LNCAP (cell line): ENCODE measurements around the gene GRM7.

Experiments used
- TF ChIP-seq, protein P1 (sequence below): fragments of 450-650 bp; IDR thresholded peaks from 2 replicates; pipeline ENCODE4 v1.5.1; 2017; ENCODE audit warnings: mild to moderate bottlenecking

Gene GRM7

DNA sequence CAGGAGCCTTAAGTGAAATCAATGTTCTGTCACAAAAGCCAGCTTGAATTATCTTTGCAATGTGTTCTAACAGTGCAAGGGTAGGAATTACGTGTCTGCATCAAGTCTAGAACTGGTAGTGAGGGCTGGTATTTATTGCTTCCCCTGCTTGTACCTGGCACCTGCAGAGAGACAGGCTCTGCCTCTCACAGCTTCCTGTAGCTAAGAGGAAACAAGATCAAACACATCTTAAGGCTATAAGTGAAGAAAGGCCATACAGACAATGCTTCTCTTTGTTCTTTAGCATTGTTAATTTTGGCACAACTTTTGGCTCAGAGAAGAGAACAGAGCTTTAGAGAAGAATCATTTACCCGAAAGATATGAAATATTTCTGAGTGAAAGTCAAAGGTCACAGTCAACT lies 479.9 kb downstream of the GRM7 start:
- TF ChIP-seq, protein P1, sequence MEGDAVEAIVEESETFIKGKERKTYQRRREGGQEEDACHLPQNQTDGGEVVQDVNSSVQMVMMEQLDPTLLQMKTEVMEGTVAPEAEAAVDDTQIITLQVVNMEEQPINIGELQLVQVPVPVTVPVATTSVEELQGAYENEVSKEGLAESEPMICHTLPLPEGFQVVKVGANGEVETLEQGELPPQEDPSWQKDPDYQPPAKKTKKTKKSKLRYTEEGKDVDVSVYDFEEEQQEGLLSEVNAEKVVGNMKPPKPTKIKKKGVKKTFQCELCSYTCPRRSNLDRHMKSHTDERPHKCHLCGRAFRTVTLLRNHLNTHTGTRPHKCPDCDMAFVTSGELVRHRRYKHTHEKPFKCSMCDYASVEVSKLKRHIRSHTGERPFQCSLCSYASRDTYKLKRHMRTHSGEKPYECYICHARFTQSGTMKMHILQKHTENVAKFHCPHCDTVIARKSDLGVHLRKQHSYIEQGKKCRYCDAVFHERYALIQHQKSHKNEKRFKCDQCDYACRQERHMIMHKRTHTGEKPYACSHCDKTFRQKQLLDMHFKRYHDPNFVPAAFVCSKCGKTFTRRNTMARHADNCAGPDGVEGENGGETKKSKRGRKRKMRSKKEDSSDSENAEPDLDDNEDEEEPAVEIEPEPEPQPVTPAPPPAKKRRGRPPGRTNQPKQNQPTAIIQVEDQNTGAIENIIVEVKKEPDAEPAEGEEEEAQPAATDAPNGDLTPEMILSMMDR = no peak

DNA sequence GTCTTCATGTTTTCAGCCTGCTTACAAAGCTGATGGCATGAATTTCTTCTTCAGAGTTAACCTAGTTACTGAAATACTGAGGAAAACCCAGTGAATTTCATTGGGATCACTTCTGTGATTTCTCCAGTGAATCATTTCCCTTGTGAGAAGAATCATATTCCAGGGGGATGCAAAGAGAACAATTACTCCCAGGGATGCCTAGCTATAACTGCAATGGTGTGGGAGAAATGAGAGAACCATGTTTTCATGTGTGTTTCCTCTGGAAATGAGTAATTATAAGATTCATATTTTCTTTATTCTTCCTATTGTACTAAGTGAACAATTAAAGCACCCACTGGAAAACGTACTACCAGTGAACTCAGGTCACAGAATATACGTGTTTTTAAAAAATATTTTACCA lies 485.4 kb downstream of the GRM7 start:
- TF ChIP-seq, protein P1 = no peak

DNA sequence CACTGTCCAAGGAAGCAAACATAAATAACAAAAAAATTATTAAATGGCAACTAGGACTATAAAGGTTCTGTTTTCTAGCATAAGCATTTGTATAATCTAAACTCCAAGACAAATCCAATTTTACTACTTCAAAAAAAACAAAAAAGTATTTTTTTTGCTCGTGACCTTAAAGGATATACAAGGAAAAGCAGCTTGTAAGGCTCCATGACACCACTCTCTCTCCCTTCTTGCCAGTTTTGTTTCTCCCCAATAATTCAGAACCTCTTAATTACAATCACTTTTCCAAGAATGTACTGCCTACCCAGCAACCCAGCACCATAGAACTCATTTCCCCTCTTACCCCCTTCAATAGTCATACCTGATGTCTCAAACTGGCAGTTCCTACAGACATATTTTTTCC lies 496.2 kb downstream of the GRM7 start:
- TF ChIP-seq, protein P1 = no peak

DNA sequence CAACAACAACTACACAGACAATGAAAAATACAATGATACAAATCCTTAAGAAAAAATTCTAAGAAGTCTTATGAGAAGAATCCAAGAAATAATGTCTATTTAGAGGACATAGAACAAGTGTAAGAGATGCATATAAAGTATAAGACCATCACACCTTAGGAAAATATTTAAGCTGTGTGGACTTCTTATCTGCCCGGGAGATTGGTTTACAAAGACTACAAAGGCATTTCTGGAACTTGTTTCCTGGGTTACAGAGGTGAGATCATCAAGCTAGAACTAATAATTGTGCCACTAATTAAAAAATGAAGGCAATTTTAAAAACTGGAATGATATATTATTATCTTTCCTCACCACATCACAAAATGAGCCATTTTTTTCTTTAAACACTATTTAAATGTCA lies 507.1 kb downstream of the GRM7 start:
- TF ChIP-seq, protein P1 = no peak

DNA sequence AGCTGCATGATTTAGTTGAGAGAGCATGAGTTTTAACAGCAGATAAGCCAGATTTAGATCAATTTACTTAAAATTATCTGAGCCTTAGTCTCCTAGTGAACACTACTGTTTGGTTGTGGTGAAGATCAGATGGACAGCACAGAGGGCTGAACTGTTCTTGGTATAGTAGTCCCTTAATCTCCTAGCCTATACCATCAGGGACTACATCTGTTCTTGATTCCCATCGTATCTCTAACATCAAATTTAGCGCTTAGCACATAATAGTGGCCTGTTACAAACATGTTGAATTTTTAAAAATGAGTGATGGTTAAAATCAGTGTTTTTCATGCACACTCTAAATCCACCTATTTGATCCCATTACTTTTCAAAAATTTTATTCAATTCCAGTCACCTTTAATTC lies 507.7 kb downstream of the GRM7 start:
- TF ChIP-seq, protein P1 = no peak

DNA sequence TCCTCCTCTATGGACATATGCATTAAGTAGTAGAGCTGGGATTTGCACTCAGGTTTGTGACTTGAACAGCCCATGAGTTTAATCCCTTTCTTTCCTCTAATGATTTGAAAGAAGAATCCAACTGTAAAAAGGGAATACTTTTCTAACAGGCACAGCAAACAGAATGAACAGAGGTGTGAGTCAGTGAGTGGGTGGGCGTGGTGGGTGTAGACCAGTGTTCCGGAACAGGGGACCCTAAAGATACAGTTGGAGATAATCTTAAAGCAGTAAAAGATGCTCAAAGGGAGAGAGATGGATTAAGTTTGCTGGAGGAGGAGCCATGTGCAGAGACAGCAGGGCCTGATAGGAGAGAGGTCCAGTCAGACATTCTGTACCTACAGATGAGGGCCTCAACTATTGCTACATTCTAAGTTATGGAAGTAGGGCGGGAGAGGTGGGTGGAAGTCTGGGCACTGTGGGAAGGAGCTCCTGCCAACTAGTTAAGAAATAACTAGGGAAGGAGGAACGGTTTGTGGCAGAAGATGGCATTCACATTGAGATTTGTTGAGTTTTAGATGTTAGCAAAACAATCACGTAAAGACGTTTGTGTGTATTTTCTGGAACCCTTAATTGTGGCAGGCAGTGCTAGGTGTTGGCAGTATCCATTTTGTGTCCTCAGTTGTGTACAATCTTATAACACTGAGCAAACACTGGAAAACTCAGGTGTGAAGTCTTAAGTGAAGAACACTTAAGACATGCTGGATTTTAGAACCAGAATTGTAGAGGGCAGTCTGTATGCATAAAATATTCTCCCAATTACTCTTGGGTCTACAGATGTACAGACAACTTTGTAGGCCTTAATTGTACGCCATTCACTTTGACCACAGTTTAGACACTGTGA lies 511.0 kb downstream of the GRM7 start:
- TF ChIP-seq, protein P1 = no peak

DNA sequence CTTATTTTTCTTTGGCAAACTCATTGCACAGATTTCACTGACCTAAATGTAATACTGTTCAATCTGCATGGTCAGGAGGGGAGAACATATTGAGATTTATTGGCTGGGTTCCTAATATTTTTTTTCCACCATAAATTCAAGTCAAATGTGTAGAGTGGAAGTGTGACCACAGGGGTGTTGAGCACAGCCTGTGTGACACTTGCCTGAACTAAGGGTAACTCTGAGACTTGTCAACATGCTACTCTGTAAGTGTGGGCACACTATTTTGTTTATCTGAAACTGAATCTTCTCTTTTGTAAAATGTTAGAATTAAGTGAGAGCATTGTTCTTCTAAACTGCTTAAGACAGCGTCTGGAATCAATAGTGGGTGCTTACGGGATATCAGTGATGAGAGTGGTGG lies 516.2 kb downstream of the GRM7 start:
- TF ChIP-seq, protein P1 = no peak
